Activated CD4-positive, alpha-beta T cell treated with anti-CD3 and anti-CD28 coated beads, Interleukin-2, amount 50 U/mL, for 1 hour (primary cell): ENCODE results near the gene TMEM184B.
"Not testable (repeated sequence)": the region's sequence is repeated elsewhere in the genome, so short reads cannot be mapped to it uniquely, and the experiment has no call there.

Experiments used
- DNase-seq: peaks from one replicate; pipeline ENCODE4 v3.0.0-alpha.2; 2020

The TMEM184B gene

GRCh38 chr22:38202437-38203089 is 70.2 kb downstream of the TMEM184B start:
- DNase-seq = peak; percentile 39

- DNase-seq = peak; percentile 82
These were observed 70.9 kb downstream of the TMEM184B start, which contains the start of gene MAFF for GRCh38 chr22:38201711-38202436. MAFF (plus strand) TSS chr22:38201994; CDS start chr22:38213854, 11,860 bp downstream.

- no peak for DNase-seq
These were observed 71.5 kb downstream of the TMEM184B start for GRCh38 chr22:38201371-38201710.

GRCh38 chr22:38199826-38200559 is 72.8 kb downstream of the TMEM184B start:
- no peak for DNase-seq

- DNase-seq = no peak
These were observed 75.9 kb downstream of the TMEM184B start for GRCh38 chr22:38196791-38197419.

- no peak for DNase-seq
These were observed 79.2 kb downstream of the TMEM184B start for GRCh38 chr22:38193580-38193979.

GRCh38 chr22:38192475-38192863 is 80.3 kb downstream of the TMEM184B start:
- no peak for DNase-seq

- DNase-seq = no peak
These were observed 80.9 kb downstream of the TMEM184B start for GRCh38 chr22:38191731-38192474.

GRCh38 chr22:38191055-38191454 is 81.8 kb downstream of the TMEM184B start:
- DNase-seq = no peak

GRCh38 chr22:38190581-38190980 is 82.2 kb downstream of the TMEM184B start:
- no peak for DNase-seq

GRCh38 chr22:38189104-38189503 is 83.7 kb downstream of the TMEM184B start:
- DNase-seq = no peak

GRCh38 chr22:38187413-38188212 is 85.2 kb downstream of the TMEM184B start:
- no peak for DNase-seq

GRCh38 chr22:38186429-38186828 is 86.4 kb downstream of the TMEM184B start:
- no peak for DNase-seq

- no peak for DNase-seq
These were observed 88.0 kb downstream of the TMEM184B start for GRCh38 chr22:38184788-38185187.

GRCh38 chr22:38181453-38182200 is 91.2 kb downstream of the TMEM184B start, which contains the start of gene PLA2G6:
PLA2G6 (minus strand) TSS chr22:38181830; CDS start chr22:38169426, 12,404 bp downstream.
- peak; percentile 94 for DNase-seq

- DNase-seq = peak; percentile 30
These were observed 91.9 kb downstream of the TMEM184B start for GRCh38 chr22:38180841-38181452.

GRCh38 chr22:38178605-38178937 is 94.2 kb downstream of the TMEM184B start:
- not testable (repeated sequence) for DNase-seq

- DNase-seq = no peak
These were observed 94.7 kb downstream of the TMEM184B start for GRCh38 chr22:38177926-38178604.

- not testable (repeated sequence) for DNase-seq
These were observed 95.3 kb downstream of the TMEM184B start for GRCh38 chr22:38177571-38177925.

GRCh38 chr22:38177044-38177443 is 95.8 kb downstream of the TMEM184B start:
- DNase-seq = no peak
